Nephron progenitor cell (in vitro differentiated cells): ENCODE results near the gene ZNF710.
A peak's percentile ranks its signal among the peaks of the same experiment; 100 is the strongest.

Source experiments
- DNase-seq: peaks from one replicate; pipeline ENCODE4 v3.0.0; 2021
- H3K27ac Mint-ChIP-seq: 2 replicates; pipeline ENCODE4 v1.8.0; 2021; ENCODE audit warnings: mild to moderate bottlenecking, moderate library complexity, mixed read lengths
- H3K27me3 Mint-ChIP-seq: 2 replicates; pipeline ENCODE4 v1.8.0; 2021; ENCODE audit warnings: mild to moderate bottlenecking, low read depth, mixed read lengths; ENCODE audit not compliant: poor library complexity
- H3K36me3 Mint-ChIP-seq: 2 replicates; pipeline ENCODE4 v1.8.0; 2021; ENCODE audit warnings: low read depth, mixed read lengths
- H3K4me1 Mint-ChIP-seq: 2 replicates; pipeline ENCODE4 v1.8.0; 2021; ENCODE audit warnings: mixed read lengths
- H3K4me3 Mint-ChIP-seq: 2 replicates; pipeline ENCODE4 v1.8.0; 2021; ENCODE audit warnings: mild to moderate bottlenecking, moderate library complexity, mixed read lengths
- H3K9me3 Mint-ChIP-seq: 2 replicates; pipeline ENCODE4 v1.8.0; 2021; ENCODE audit warnings: mild to moderate bottlenecking, moderate library complexity, mixed read lengths
- TF ChIP-seq, protein P1 (sequence below): fragments of 200-600 bp; sonication (generic); IDR thresholded peaks from 2 replicates; pipeline ENCODE4 v1.5.0; 2021; ENCODE audit warnings: antibody characterized with exemption

The ZNF710 gene

DNA sequence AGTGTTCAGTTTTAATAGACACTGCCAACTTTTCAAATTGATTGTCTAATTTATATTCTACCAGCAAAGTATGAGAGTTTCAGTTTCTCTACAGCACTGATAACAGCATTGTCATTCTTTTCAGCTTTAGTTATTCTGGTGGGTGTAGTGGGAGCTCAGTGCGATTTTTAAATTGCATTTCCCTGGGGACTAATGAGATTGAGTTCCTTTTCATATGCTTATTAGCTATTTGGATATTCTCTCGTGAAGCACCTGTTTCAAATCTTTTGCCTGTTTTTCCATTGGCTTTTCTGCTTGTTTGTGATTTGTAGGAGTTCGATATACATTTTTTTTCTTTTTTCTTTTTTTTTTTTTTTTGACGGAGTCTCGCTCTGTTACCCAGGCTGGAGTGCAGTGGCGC lies 120.0 kb downstream of the ZNF710 start:
- Mint-ChIP-seq H3K4me1 (peaks cover 7% of the 10 kb centered on the region), H3K27me3 (peaks cover 18% of the 10 kb centered on the region), H3K36me3 (no peaks in the 10 kb centered on the region), H3K9me3 (peaks cover 2% of the 10 kb centered on the region), H3K27ac (no peak overlapping the region), H3K4me3 (no peak overlapping the region)
- TF ChIP-seq, protein P1, sequence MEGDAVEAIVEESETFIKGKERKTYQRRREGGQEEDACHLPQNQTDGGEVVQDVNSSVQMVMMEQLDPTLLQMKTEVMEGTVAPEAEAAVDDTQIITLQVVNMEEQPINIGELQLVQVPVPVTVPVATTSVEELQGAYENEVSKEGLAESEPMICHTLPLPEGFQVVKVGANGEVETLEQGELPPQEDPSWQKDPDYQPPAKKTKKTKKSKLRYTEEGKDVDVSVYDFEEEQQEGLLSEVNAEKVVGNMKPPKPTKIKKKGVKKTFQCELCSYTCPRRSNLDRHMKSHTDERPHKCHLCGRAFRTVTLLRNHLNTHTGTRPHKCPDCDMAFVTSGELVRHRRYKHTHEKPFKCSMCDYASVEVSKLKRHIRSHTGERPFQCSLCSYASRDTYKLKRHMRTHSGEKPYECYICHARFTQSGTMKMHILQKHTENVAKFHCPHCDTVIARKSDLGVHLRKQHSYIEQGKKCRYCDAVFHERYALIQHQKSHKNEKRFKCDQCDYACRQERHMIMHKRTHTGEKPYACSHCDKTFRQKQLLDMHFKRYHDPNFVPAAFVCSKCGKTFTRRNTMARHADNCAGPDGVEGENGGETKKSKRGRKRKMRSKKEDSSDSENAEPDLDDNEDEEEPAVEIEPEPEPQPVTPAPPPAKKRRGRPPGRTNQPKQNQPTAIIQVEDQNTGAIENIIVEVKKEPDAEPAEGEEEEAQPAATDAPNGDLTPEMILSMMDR: no peak
- DNase-seq: no peak

DNA sequence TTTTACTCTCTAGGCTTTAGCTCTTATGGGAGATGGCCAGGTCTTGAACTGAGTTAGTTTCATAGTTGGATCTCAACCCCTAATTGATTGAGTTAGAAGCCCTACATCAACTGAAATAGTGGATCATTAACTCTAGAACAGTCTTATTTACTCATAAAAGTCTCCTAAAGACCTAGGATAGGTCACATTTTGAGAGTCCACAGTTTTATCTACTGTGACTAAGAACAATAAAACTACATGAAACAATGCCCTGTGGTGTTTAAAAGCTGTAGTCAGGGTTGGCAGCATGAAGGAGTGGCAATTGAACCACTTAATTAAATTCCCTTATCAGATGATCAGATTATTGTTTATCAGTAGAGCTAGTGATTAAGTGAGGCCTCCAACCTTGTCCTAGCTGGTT lies 123.4 kb downstream of the ZNF710 start:
- Mint-ChIP-seq H3K27me3 (peaks cover 20% of the 10 kb centered on the region), H3K4me3 (no peak overlapping the region), H3K27ac (no peak overlapping the region), H3K4me1 (peaks cover 26% of the 10 kb centered on the region), H3K9me3 (no peaks in the 10 kb centered on the region), H3K36me3 (no peaks in the 10 kb centered on the region)
- DNase-seq: no peak
- TF ChIP-seq, protein P1: no peak

DNA sequence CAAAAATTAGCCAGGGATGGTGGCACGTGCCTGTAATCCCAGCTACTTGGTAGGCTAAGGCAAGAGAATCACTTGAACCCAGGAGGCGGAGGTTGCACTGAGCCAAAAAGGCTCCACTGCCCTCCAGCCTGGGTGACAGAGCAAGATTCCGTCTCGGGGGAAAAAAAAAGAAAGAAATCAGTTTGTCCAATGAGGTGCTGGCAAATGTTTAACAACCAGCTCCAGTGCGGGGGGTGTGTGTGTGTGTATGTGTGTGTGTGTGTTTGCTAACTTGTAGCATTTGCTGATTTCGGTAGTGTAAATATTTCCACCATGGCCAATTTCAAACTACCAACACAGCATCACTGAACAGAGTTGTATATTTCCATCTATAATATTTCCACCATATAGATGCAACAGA lies 124.9 kb downstream of the ZNF710 start:
- H3K27me3 Mint-ChIP-seq: peaks cover 23% of the 10 kb centered on the region
- no peaks in the 10 kb centered on the region for H3K36me3 Mint-ChIP-seq
- H3K4me1 Mint-ChIP-seq: peaks cover 26% of the 10 kb centered on the region
- H3K27ac Mint-ChIP-seq: no peak overlapping the region
- TF ChIP-seq, protein P1: no peak
- no peak for DNase-seq
- no peaks in the 10 kb centered on the region for H3K9me3 Mint-ChIP-seq
- H3K4me3 Mint-ChIP-seq: no peak overlapping the region

DNA sequence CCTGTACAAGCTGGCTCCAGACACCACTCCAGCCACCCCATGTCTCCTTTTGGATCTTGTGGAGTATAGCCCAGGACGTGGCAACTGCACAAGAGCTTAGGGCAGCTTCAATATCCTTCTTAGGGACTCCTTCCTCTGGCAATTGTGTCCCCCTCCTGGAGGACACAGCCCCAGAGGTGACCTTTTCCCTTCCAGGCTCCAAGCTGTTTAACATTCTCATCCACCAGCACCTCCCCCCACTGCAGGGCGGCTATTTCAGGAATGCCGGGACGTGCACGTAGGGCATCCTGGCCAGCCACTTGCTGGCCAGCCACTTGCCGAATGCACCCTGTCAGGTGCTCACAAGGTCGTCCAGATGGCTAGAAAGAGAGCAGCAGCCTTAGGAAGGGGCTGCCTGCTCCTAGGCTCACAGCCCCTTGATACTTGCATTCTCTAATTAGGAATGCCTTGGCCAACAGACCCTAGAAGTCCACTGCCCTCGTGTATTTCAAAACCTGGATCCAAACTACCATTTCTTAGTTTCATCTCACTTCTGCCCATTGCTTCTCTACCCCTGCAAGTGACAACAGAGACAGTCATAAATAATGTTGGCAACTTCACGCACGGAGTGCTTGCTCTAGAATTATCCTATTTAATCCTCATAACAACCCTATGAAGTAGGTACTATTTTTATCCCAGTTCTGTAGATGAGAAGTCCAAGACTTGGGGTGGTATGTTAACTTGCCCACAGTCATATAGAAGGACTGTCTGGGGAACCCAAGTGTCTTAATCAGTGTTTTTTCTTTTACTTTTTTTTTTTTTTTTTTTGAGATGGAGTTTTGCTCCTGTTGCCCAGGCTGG lies 125.7 kb downstream of the ZNF710 start:
- H3K36me3 Mint-ChIP-seq: no peaks in the 10 kb centered on the region
- peaks cover 26% of the 10 kb centered on the region for H3K4me1 Mint-ChIP-seq
- TF ChIP-seq, protein P1: no peak
- H3K9me3 Mint-ChIP-seq: no peaks in the 10 kb centered on the region
- peak overlapping the region; percentile 29 for H3K4me3 Mint-ChIP-seq
- H3K27ac Mint-ChIP-seq: peak overlapping the region; percentile 66
- peak; percentile 44 for DNase-seq
- H3K27me3 Mint-ChIP-seq: peaks cover 23% of the 10 kb centered on the region

DNA sequence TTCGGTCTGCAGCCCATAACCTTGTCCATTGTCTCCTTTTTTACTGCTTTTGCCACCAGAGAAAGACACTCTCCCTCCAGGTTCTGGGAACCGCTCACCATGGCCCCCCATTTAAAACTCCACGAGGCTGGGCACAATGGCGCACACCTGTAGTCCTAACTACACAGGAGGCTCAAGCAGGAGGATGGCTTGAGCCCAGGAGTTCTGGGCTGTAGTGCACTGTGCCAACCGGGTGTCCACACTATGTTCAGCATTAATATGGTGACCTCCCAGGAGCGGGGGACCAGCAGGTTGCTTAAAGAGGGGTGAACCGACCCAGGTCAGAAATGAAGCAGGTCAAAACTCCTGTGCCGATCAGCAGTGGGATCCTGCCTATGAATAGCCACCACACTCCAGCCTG lies 129.2 kb downstream of the ZNF710 start:
- DNase-seq: no peak
- Mint-ChIP-seq H3K27me3 (peaks cover 27% of the 10 kb centered on the region), H3K27ac (no peak overlapping the region), H3K4me1 (peaks cover 36% of the 10 kb centered on the region), H3K36me3 (no peaks in the 10 kb centered on the region), H3K9me3 (peaks cover 7% of the 10 kb centered on the region), H3K4me3 (no peak overlapping the region)
- TF ChIP-seq, protein P1: no peak
